ENCODE measurements around the gene AHNAK.

Gene AHNAK

DNA sequence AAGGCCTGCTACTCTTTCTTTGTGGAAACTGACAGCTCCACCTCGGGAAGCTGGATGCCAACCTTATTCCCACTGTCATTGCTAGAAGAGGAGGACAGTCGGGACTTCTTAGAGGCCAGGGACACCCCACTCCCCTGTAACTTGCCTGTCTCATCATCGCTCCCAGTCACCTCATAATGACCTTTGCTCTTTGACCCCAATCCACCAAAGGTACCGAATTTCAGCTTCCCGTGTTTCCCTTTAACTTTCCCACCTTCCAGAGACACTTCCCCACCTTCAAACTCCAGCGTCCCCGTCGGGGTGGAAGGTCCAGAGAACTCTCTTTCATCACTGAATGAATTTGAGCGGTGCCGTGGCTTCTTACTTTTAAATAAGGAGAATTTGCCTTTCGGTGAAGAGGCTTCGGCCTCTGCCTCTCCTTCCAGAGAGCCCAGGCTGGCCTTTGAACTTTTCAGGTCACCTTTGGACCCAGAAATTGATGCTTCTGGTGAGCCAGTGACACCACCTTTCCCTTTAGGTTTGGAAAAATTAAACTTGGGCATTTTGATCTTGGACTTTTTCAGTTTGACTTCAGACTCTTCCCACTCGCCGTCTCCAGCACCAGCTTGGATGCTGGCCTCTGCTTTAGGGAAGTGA is 29.8 kb downstream of the AHNAK start:
- DNase-seq = no peak

DNA sequence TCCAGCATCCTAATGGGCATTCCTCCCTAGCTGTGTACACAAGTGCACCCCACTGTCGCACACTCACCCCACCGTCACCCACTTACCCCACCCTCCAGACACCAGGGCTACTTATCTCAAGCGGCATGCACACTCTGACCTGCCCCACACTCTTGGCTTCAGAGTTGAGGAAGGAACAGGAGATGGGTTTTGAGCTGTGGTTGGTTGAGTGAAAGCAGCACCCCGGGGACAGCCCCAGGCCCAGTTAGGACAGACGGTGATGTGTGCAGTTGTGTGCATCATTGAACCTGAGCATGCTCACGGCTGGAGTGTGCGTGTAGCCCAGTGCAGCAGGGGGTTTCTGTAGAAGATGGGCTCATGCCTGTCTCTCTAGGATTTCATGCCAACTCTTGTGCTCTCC is 32.5 kb downstream of the AHNAK start:
- DNase-seq = no peak

DNA sequence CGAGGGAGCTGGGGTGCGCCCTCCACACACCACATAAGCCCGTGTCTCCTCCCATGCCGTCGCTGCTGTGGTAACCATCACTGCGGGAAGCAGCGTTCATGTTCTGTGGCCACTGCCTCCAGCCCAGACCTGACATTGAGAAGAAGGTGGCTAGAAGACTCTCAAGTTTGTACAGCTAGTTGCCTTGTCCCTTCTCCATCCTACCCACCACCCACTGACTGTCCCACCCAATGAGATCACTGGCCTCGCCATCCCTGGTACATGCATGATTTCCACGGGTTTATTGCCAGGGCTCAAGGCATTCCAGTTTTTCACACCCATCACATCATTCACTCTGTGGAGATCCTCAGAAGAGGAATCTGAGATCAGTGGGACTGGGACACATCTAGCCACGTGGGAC is 33.0 kb downstream of the AHNAK start:
- DNase-seq = no peak

DNA sequence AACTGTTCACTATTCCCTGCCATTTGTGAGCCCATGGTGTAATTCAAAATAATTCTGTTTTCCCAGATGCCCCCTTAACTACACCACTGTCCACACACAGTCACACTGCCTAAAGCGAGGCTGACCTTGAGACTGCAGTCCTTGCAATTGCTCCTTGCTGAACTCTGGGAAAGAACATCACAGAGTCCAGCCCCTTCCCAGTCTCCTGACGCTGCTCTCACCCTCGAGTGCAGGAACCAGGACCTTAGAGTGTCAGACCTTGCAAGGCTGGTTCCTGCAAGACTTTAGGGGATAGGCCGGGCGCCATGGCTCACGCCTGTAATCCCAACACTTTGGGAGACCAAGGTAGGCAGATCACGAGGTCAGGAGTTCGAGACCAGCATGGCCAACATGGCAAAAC is 33.6 kb downstream of the AHNAK start:
- DNase-seq = no peak

DNA sequence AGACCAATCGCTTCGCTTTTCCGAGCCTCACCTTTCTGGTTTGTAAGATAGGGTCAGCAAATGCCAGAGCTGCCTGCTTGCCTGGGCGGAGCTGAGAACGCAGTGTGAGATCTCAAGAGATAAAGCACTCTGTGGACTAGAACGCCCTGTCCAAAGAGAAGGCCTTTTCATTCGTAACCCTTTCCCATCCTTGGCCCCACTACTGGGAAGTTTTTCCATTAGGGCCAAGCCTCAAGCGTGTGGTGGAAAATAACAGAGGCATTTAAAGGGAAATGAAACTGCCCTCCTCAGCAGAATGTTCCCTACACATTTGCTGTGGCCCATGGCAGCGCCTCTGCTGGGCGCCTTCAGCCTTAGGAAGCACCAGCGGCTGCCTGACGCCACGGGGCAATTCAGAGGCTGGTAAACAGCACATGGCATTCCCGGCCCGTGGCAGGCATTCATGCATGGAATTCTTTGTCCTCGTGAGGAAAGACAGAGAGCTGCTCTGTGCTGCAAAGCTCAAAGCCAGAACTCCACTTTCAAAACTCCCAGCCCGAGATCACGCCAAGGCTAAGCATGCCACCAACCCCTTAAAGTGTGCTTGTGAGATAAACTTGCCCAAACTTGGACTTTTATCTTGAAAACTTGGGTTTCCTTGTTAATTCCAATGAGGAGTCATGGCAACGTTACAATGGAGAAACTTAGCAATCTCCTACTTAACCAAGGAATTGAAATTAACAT is 38.1 kb downstream of the AHNAK start:
- DNase-seq = peak; percentile 47

DNA sequence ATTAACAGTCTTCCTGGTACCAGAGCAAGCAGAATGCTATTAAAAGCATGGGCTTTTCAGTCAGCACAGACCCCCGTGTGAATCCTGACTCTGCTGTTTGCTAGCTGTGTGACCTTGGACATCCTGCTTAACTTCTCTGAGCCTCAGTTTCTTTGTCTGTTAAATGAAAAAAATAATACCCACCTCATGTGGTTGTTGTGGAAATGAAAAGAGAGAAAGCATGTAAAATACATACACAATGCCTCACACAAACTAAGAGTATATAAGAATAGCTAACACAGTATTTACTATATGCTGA is 39.5 kb downstream of the AHNAK start:
- no peak for DNase-seq

DNA sequence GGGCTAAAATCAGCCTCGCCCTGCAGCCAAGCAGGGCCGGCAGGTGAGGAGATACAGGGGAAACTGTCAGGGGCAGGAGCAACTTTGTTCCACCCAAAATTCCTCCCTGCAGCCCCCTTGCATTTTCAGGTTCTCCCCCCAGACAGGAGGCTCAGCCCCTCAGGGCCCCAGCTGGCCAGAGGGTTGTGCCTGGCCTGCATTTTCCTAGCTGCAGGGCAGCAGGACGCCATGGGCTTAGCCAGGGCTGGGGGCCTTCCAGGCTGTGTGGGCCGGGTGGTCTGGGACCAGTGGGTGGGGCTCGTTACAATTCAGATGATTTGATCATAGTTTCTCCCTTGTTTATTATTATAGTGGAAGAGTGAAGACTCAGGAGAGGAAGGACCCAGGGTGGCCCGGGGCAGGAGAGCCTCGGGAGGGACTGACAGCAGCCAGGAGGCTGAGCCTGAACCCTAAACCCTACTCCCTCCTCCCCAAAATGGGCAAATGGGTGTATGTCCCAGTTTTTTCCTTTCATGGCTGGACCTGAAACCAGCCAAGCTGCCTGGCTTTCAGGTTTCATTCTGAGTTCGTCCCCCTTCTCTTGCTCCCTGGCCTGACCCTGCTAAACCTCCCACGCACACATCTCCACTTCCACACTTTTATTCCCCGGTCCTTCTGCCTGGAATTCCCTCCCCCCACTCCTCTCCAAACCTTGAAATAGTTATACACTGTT is 40.0 kb downstream of the AHNAK start:
- no peak for DNase-seq

DNA sequence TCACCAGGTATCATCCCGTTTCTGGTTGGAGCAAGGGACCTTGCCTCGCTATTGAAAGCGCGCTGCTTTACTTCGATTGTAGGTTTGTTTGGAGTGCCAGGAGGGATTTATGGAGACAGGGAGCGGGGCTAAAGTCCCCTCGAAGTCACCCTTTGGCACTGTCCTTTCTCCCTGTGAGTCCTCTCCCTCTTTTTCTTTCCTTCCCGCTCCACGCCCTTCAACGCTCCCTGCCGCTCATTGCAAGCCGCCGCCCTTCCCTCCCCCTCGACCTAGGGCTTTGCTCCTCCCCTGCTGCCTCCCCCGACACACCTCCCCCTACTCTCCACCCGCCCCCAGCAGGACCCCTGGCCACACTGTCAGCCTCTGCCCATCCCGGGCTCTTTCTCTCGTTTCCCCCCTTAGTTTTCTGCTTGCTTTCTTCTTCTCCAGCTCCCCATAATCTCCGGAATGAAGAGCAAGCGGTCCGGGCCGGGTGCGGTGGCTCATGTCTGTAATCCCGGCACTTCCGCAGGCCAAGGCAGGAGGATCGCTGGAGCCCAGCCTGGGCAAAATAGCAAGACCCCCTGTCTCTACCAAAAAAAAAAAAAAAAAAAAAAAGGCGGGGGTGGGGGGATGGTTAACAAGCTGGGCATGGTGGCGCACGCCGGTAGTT is 41.0 kb downstream of the AHNAK start:
- no peak for DNase-seq

DNA sequence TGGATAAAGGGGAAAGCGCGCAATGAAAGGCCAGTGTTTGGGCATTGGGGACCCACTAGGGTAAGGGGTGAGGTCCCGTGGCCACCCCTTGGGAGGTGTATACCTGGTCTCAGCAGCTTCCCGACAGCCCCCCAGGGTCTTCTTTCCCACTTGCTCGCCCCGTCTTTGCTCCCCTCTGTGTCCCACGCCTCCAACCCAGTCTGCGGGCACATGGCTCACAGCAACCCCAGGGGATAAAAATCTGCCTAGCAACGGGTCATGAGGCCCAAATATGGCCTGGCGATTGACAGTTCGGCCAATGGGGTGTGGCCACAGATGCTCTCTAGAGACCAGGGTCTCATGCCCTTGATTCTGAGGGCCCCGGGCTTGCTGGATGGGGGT is 41.6 kb downstream of the AHNAK start:
- DNase-seq = no peak

DNA sequence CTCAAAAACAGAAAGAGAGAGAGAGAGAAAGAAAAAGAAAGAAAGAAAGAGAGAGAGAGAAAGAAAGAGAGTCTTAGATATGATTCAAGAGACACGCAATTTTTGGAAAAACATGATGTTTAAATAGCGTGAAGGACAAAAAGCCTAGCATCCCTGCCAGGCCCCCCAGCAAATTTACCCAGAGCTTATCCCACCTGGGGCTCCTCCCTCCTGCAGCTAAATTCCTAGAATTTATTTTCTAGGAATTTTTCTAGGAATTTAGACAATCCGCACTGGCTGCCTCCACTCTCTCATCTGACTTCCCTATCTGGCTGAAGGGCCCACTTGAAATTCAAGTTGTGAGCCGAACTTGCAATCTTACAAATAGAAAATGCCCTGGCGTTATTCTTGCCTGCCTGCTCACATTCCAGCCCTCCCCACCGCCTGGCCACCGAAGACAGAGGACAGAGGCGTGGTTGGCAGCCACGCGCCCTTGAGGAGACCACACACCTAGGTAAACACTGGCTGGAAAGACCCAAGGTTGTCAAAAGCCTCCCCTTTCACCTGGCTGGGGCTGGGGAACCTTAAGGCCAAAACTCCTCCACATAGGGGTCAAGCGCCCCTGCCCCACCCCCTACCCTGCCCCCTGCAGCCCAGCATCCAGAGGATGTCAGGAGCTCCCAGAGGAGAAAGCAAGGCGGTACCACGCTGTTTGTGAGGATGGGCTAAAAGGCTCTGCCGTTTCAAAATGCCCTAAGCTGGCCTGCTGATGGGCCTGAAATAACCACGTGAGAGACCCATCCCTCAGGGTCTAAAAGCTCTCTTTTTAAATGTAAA is 42.2 kb downstream of the AHNAK start:
- DNase-seq = no peak

DNA sequence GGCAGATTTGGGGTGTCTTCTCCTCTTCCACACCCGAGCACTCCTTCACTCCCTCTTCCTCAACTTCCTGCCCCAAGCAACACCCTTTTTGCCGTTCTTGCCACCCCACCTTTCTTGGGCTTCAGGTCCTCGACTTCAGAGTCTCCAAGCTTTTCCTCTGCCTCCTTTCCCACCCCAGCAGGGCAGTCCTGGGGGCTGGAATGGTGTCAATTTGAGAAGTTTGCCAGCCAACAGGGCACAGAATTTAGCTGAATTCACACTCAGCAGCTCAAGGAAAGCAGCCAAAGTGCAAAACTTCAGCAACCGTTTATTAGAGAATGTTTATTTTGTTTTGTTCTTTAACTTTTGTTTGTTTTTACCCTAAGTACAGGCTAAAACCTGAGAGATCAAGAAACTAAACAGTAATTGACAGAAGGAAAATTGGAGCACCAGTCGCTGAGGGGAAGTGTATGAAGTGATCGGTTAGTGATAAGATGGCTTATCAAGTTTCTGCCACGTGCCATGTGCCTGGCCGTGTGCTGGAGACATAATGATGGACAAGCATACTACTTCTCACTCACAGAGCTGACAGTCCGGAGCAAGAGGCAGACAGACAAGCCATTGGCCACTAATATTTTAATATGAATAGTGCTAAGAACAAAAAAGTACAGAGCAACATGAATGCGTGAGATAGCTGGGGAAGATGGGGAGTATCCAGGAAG is 44.4 kb downstream of the AHNAK start:
- DNase-seq = no peak

DNA sequence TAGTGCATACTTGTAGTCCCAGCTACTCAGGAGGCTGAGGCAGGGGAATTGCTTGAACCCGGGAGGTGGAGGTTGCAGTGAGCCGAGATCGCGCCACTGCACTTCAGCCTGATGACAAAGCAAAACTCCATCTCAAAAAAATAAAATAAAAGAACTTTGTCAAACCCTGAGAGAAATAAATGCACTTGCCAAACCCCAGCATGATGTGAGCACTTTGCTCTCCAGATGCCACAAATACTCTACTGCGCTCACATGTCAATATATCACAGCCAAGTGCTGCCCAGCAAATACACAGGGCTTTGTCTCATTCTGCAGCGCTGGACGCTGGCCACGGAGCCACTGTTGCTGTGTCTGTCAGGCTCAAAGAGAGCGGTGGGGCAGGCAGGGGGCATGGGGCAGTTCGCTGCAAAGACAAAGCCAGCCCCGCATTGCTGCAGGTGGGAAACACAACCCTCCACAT is 45.1 kb downstream of the AHNAK start:
- DNase-seq = no peak

DNA sequence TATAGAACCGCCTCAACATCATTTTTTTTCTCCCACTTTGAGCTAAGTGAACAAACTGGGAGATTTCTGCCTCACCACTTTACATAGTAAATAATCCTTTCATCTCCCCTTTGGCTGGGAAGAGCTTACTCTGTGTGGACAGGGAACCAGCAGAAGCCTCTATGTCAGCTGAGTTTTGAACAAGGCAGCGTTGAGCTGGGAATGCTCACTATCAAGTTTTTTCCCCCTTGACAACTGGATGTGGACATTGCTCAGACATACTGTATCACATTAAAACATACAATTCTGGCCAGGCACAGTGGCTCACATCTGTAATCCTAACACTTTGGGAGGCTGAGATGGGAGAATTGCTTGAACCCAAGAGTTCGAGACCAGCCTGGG is 46.0 kb downstream of the AHNAK start:
- DNase-seq = no peak

DNA sequence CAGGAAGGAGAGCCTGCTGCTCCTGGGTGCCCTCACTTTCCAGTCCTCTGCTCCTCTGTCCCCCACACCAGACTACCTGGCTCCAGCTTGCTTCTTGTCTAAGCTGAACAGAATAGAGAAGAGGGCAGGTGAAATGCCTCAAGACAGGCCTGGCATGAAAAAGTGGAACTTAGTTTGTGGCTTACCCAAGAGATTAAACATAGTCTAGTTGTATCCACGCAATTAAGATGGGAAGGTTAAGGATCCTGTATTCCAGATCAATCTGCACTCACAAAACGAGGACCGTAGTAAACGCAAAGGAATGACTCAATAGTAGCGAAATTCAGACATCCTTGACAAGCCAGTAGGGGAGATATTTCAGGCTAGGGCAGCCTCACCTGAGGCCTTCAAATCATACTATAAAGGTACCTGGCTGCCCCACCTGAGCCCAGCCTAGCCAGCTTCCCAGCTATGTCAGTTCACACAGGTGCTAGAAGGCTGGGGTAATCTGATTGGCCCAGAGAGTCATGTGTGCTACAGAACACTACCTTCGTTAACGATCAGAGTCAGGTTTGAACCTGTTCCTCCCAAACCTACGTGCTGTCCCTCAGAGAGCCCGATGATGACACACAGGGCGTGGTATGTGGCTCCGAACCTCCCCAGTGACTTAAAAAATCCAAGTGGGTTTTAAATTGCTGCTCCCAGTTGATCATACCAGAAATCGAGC is 46.5 kb downstream of the AHNAK start:
- DNase-seq = no peak

DNA sequence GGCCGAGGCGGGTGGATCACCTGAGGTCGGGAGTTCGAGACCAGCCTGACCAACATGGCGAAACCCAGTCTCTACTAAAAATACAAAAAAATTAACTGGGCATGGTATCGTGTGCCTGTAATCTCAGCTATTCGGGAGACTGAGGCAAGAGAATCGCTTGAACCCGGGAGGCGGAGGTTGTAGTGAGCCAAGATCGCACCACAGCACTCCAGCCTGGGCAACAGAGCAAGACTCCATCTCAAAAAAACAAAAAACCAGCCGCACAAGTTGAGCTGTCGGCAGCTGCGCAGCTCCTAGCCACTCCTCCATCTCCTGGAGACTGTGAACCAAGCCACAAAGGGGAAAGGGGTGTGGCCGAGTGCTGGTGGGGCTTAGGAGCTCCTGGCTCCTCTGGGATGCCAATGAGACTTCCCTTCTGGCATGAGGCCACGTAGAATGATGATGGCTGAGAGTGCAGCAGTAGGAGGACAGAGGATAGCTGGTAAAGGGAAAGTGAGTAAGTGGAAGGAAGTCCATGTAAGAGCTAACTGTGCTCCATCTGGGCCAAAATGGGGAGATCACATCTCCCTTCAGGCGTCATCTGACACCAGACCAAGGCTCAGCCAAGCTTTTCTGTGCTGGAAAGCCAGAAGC is 47.2 kb downstream of the AHNAK start:
- DNase-seq = peak; percentile 53

DNA sequence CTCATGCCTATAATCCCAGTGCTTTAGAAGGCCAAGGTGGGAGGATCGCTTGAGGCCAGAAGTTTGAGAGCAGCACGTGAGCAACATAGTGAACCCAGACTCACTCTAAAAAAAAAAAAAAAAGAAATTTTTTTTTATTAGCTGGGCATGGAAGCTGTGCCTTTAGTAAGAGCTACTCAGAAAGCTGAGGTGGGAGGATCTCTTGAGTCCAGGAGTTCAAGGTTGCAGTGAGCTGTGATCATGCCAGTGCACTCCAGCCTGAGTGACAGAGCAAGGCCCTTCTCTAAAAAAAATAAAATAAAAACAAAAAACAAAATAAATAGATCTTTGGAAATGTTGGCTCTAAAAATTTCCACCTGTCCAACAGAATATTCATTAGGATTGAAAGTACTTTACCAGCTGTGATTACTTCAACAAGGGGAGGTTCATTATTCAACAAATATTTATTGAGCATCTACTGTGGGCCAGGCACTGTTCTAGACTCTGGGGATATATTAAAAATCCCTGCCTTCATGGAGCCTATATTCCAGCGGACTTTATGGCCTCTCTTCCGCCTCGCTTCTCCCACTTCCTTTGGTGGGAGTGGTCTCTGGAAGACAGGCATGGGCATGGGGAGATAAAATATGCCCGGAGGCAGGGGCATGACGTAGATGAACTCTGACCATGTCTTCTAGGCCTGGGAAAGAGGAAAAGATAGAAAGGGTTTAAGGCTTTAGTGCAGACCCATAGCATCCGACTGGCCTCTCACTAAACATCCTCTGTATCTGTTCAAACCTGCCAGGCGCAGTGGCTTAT is 47.9 kb downstream of the AHNAK start:
- no peak for DNase-seq

DNA sequence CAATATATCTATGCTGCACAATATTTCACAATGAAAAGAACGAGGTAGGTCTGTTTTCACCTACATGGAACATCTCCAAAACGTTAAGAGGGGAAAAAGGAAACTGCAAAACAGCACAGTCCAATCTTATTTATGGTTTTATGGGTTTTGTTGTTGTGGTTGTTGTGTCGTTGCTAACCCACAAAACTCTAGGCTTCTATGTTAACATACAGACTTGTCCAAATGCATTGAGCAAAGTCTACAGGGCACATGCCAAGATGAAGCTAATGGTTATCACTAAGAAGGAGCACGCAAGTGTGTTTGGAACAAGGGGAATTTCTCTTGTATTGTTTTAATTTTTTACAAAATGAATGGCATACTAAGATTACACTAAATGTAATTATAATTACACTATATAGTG is 48.6 kb downstream of the AHNAK start:
- no peak for DNase-seq

DNA sequence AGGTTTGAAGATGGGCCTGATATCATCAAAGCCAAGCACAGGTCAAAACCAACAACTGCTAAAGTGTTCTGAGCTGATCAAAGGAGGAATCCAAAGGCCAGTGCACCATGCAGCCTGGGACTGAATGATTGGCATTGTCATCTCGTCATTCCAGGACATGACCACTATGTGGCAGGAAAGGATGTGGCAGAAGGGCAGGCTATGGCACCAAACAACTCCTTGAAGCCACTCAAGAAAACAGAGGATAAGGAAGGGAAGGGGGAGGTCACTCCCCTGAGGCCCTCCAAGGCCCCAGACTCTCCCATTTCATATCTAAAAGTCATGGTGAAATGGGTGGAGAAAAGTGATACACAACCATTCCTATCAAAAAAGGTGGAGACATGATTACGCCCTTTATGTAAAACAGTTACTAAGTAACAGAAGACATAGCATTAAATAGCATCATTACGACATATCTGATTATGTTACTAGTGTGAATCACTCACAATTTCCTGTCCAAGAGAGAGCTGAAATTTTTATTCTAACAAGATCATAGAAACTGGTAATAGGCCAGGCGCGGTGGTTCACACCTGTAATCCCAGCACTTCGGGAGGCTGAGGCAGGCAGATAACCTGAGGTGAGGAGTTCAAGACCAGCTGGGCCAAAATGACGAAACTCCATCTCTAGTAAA is 49.3 kb downstream of the AHNAK start:
- DNase-seq = peak; percentile 91

DNA sequence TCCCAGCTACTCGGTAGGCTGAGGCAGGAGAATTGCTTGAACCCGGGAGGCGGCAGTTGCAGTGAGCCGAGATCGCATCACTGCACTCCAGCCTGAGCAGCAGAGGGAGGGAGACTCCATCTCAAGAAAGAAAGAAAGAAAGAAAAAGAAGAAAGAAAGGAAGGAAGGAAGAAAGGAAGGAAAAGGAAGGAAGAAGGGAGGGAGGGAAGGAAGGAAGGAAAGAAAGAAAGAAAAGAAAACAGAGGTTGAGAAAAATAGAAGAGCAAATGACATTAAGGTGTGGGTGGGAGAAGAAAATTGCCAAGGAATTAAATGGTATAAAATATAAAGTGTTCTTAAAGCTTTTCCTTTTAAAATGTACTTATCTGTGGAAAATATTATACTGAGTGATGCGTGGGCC is 49.9 kb downstream of the AHNAK start:
- no peak for DNase-seq

DNA sequence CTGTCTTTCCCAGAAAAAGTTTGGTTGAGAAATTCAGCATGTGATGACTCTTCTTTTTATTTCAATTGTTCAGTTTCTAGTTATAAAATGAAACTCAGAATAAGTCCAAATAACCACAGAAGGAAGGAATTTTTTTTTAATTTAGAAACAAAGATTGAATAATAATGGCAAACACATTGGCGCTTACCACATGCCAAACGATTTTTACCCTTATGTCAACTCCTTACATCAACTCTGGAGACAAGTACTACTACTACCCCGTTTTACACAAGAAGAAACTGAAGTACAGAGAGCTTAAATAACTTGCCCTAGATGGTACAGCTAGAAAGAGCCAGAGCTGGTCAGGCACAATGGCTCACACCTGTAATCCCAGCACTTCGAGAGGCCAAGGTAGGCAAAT is 52.4 kb downstream of the AHNAK start:
- no peak for DNase-seq

All from HCEC 1CT (cell line).